UCSD-AML1 (cell line): ENCODE data around the gene FAM24A.
A peak's percentile ranks its signal among the peaks of the same experiment; 100 is the strongest.
"Not testable (repeated sequence)": the region's sequence is repeated elsewhere in the genome, so short reads cannot be mapped to it uniquely, and the experiment has no call there.

ENCODE experiments used
- DNase-seq: peaks from one replicate; lab custom pipeline; 2025; ENCODE audit not compliant: unreplicated experiment; lab: John Stamatoyannopoulos, UW

Gene FAM24A, protein sequence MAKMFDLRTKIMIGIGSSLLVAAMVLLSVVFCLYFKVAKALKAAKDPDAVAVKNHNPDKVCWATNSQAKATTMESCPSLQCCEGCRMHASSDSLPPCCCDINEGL

GRCh38 chr10:122910310-122910709, at the start of gene FAM24A:
Gene FAM24A (plus strand): TSS chr10:122910610. CDS start chr10:122911635, 1,025 bp downstream.
- DNase-seq = no peak

DNA sequence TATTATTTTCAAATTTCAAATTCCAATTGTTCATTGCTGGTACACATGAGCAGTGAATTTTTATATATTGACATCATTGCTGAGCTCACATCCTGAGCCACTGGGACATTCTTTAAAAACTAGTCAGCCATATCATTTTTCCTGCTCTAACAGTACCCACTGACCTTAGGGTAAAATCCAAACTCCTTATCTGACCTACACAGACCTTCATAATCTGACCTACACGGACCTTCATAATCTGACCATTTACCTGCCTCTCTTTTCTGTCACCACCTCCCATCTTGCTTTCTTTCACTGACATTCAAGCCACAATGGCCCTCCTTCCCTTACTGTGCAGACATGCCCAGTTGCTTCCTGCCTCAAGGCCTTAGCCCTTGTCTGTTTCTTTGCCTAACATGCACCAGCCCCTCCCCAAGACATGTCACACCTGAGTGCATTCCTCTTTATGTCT, 48.7 kb upstream of the FAM24A start:
- no peak for DNase-seq

GRCh38 chr10:122863216-122864193, 46.9 kb upstream of the FAM24A start:
- no peak for DNase-seq

DNA sequence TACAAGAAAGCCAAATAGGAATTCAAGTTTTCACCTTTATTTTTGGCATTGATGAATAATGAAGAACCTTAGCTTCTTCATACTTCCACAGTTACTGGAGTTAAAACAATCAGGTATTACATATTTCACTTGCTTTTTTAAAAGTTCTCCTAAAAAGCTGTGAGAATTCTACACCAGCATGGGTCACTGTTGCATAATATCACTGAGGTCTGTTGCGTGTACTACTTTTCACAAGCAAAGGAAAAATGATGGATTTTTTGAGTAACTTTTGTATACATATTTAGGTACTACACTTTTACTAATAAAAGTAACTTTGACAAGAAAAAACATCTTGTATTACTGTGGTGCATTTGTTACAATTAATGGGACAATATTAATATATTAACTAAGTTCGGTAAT, 46.2 kb upstream of the FAM24A start:
- no peak for DNase-seq

DNA sequence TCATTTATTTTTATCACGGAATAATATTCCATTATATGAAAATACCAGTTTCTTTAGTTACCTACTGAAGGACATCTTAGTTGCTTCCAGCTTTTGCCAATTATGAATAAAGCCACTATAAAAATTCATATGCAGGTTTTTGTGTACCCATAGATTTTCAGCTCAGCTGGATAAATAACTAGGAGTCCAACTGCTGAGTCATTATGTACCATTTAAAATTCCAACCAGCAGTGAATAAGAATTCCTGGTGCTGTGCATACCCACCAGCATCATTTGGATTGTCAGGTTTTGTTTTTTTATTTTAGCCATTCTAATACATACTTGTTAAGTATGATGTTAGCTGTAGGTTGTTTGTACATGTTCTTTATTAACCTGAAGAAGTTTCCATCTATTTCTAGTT, 45.5 kb upstream of the FAM24A start:
- no peak for DNase-seq

DNA sequence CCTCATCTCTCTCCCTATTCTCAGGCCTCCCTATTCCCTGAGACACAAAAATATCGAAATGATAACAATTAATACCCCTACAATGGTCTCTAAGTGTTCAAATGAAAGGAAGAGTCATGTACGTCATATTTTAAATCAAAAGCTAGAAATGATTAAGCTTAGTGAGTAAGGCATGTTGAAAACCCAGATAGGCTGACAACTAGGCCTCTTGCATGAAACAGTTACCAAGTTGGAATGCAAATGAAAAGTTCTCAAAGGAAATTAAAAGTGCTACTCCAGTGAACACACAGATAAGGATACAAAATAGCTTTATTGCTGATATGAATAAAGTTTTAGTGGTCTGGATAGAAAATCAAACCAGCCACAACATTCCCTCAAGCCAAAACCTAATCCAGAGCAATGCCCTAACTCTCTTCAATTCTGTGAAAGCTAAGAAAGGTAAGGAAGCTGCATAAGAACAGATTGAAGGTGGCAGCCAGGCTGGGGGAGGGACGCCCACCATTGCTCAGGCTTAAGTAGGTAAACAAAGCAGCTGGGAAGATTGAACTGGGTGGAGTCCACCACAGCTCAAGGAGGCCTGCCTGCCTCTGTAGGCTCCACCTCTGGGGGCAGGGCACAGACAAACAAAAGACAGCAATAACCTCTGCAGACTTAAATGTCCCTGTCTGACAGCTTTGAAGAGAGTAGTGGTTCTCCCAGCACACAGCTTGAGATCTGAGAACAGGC, 43.5 kb upstream of the FAM24A start:
- DNase-seq = not testable (repeated sequence)

GRCh38 chr10:122868768-122869167, 41.6 kb upstream of the FAM24A start:
- not testable (repeated sequence) for DNase-seq

DNA sequence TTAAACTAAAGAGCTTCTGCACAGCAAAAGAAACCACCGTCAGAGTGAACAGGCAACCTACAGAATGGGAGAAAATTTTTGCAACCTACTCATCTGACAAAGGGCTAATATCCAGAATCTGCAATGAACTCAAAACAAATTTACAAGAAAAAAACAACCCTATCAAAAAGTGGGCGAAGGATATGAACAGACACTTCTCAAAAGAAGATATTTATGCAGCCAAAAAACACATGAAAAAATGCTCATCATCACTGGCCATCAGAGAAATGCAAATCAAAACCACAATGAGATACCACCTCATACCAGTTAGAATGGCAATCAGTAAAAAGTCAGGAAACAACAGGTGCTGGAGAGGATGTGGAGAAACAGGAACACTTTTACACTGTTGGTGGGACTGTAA, 38.5 kb upstream of the FAM24A start:
- DNase-seq = not testable (repeated sequence)

DNA sequence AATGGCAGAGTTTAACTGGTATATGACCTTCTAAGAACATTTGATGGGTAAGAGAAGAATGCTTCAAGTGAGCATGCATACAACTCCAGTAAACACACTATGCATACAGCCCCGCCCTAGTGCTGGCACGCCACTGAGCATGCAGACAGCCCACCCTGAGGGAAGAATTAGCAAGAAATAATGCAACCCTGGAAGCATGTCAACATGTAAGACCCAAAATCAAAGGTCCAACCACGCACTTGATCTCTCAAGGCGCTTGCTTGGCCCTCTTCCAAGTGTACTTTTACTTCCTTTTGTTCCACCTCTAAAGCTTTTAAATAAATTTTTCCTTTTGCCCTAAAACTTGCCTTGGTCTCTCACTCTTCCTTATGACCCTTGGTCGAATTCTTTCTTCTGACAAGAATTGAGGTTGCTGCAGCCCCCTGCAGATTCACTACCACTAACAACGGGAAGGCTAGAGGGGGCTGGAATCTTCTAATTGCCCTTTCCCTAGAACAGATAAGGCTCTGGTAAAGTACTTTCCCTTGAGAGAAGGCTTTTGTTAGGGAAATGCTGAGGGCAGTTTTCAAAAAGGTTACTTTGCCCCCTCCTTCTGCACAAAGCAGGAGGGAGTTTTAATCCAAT, 34.5 kb upstream of the FAM24A start:
- DNase-seq = no peak

DNA sequence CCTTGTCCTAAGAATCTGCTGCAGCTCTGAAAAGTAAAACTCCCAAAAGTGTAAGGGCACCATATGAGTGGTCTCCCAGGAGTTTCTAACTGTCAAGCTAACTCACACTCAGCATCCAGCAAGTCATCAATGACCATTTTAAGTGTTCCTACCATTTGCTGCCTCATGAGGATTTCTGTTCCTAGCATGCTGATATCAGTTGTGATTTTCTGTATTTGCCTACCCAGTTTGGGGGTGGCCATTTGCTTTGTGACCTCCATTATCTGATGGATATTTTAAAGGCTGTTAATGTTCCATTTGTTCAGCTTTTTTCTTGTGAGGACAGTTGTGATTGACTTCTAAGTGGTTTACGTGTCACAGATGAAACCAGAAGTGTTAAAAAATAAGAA, 33.9 kb upstream of the FAM24A start:
- no peak for DNase-seq

DNA sequence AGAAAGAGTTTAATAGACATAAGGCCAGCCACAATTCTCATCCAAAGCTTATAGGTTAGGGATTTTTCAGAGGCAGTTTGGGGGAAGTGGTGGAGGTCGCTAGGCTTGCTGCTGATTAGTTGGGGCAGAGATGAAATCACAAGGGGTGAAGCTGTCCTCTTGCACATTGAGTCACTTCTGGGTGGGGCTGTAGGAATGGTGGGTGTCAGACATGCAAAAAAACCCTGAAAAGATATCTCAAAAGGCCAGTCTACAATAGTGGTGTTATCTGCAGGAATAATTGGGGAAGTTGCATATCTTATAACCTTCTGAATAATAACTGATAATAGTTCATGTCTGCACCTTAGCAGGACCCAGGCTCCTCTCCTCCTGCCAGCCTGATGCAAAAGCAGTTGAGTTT, 33.1 kb upstream of the FAM24A start:
- no peak for DNase-seq

- no peak for DNase-seq
Measured at GRCh38 chr10:122878799-122879338, 31.5 kb upstream of the FAM24A start.

- peak; percentile 87 for DNase-seq
Measured at GRCh38 chr10:122879339-122880273, 30.8 kb upstream of the FAM24A start, which contains the start of gene FAM24B. Gene FAM24B (minus strand): TSS chr10:122879581. CDS start chr10:122850515, 29,066 bp downstream.

GRCh38 chr10:122882766-122883165, 27.6 kb upstream of the FAM24A start:
- DNase-seq = no peak

DNA sequence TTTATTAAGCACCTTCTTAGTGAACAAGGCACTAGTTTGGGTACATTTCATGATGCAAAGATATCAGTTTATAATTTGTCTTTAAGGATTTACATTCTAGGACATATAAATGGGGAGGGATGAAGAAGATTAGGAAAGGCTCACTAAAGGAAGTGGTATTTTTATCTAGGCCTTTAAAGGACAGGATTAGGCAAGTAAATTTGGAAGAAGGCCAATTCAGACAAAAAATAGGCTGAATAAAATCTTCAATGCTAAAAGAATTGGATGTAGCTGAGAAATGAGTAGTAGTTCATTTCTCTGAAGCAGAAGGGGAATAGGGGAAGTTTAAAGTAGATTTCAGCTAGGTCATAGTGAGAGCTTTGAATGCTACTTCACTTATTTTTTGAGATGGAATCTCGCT, 26.2 kb upstream of the FAM24A start:
- no peak for DNase-seq

DNA sequence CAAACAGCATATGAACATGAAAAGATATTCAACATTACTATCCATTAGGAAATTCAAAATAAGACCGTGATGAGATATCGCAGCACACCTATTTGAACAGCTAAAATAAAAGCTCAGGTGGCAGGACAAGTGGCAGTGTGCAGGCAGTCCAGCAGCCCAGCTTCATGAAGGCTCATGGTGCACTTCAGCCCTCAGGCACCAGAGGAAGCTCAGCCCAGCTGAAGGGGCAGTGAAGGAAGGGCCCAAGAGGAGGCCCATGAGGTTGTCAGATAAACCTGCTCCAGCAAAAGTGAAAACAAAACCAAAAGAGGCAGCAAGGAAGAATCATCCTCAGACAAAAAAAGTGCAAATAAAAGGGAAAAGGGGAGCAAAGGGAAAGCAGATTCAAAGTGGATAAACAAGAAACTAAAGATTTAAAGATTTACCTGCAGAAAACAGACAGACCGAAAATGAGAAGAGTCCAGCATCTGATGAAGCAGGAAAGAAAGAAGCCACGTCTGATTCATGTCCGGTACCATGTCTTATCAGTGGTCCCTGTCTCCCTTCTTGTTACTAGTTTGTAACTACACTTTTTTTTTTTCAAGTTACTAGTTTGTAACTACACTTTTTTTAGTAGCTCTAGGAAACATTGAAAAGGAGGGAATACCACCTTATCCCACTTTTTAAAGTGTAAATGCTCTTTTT, 16.0 kb upstream of the FAM24A start:
- no peak for DNase-seq

GRCh38 chr10:122903861-122904260, 6.5 kb upstream of the FAM24A start:
- DNase-seq = not testable (repeated sequence)

GRCh38 chr10:122911889-122912484, 1.6 kb downstream of the FAM24A start:
- peak; percentile 67 for DNase-seq

DNA sequence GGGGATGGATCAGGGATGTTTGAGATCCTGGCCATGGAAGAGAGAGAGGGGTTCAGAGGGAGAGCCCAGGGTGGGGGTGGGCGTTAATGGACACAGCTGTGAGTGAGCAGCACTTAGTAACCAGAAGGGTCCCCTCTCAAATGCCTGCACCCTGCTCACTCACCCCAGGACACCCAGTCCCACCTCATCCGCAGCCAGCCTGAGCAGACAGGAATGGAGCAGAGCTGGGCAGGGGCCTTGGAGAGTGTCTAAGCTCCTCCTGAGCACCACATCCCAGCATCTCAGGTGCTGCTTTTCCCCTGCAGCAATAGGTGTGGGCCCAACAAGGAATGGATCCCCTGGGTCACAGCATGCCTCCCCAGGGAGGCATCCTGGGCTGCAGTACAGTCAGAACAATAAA, 5.3 kb downstream of the FAM24A start:
- no peak for DNase-seq
